ENCODE measurements around the gene LYRM4. TPM values are rescaled to one million over a fixed set of nuclear protein-coding genes. Genes with fewer than 3 reads are reported as not detected.

The LYRM4 gene
- total and polyA plus RNA-seq, 9 of the 15 experiments (the other 6 are each of a cell fraction or from before 2014, with no cell fraction given) = 24.2 to 69.4 (median 41.8) TPM

DNA sequence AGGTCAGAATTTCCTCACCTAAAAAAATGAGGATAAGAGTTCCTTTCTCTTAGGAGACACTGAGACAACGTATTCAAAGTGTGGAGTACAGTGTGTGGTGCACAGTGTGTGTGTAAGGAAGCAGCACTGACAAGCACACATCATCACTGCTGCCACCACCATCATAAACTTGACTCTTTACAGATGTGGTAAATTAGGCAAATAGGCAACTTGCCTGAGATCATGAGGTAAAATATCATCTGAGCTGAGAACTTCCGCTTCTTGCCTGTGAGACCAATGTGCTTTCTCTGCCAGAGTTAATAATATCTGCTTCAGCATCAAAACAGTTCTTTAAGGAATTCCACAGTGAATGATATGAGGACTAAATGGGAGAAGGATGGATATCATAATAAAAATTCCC is 52.7 kb downstream of the LYRM4 start:
- H4K20me1 ChIP-seq (replicated peaks; ENCODE audit: control insufficient read depth, insufficient read depth, low read length) = peaks cover 6% of the 10 kb centered on the region; the same call in 1 of the 2 replicates
- H3K36me3 ChIP-seq (ENCODE audit: control insufficient read depth, insufficient read depth, low read length) = peaks cover 20% of the 10 kb centered on the region
- H3K79me2 ChIP-seq (ENCODE audit: control insufficient read depth, insufficient read depth, low read length) = 0 out of 3 replicates have a peak, but pooled peaks cover 6% of the 10 kb centered on the region
- 78% methylated on average over 2 of the region's 2 CpGs for WGBS (ENCODE audit: insufficient coverage, low coverage, missing lambda C conversion rate)
- intact Hi-C loops (cut with micrococcal nuclease) (no loop called here), in situ Hi-C loops (cut with MboI) (no loop called here)
- no peak for DNase-seq (ENCODE audit: extremely low read depth in 1 of 4, low spot score in 3 of 4)
- no peaks in the 10 kb centered on the region for H3K9me3 ChIP-seq (replicated peaks; ENCODE audit: control insufficient read depth, insufficient read depth, low read depth, low read length)
- ChIA-PET CTCF (ENCODE audit: low intra/inter-chr PET ratio) (no interaction called here), POLR2A (no interaction called here)
- H3K9me1 ChIP-seq (ENCODE audit: control insufficient read depth, insufficient read depth, low read length) = no peaks in the 10 kb centered on the region
- no peaks in the 10 kb centered on the region for H3K27me3 ChIP-seq (ENCODE audit: control insufficient read depth in 2 of 2, insufficient read depth in 2 of 2, low read length in 2 of 2)
- TF ChIP-seq, protein P1, sequence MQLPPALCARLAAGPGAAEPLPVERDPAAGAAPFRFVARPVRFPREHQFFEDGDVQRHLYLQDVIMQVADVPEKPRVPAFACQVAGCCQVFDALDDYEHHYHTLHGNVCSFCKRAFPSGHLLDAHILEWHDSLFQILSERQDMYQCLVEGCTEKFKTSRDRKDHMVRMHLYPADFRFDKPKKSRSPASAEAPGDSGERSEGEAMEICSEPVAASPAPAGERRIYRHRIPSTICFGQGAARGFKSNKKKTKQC (CRISPR knock-in tag; IDR thresholded peaks at IDR 0.05) = no peak
- no peak for TF ChIP-seq SMARCA5 (IDR thresholded peaks at IDR 0.05)
- no peak for TF ChIP-seq ZFP1 (CRISPR knock-in tag; IDR thresholded peaks at IDR 0.05)
- no peak for TF ChIP-seq ZEB2 (IDR thresholded peaks at IDR 0.05)
- TF ChIP-seq DNMT1 (IDR thresholded peaks at IDR 0.05) = no peak
- TF ChIP-seq KDM5B (IDR thresholded peaks at IDR 0.05; ENCODE audit: insufficient replicate concordance, low read depth, low read length) = no peak
- no peak for TF ChIP-seq SPI1 (IDR thresholded peaks at IDR 0.05; ENCODE audit: borderline replicate concordance, low read depth, low read length)
- TF ChIP-seq, protein P2, sequence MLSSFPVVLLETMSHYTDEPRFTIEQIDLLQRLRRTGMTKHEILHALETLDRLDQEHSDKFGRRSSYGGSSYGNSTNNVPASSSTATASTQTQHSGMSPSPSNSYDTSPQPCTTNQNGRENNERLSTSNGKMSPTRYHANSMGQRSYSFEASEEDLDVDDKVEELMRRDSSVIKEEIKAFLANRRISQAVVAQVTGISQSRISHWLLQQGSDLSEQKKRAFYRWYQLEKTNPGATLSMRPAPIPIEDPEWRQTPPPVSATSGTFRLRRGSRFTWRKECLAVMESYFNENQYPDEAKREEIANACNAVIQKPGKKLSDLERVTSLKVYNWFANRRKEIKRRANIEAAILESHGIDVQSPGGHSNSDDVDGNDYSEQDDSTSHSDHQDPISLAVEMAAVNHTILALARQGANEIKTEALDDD (IDR thresholded peaks at IDR 0.05) = no peak
- TF ChIP-seq, protein P3, sequence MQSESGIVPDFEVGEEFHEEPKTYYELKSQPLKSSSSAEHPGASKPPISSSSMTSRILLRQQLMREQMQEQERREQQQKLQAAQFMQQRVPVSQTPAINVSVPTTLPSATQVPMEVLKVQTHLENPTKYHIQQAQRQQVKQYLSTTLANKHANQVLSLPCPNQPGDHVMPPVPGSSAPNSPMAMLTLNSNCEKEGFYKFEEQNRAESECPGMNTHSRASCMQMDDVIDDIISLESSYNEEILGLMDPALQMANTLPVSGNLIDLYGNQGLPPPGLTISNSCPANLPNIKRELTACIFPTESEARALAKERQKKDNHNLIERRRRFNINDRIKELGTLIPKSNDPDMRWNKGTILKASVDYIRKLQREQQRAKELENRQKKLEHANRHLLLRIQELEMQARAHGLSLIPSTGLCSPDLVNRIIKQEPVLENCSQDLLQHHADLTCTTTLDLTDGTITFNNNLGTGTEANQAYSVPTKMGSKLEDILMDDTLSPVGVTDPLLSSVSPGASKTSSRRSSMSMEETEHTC (IDR thresholded peaks at IDR 0.05) = no peak
- no peak for TF ChIP-seq CEBPG (CRISPR knock-in tag; IDR thresholded peaks at IDR 0.05)
- no peak for TF ChIP-seq CEBPG (tag; conservative IDR thresholded peaks at IDR 0.05 in 1 of 2, IDR thresholded peaks at IDR 0.05 in 1 of 2)
- no peak for TF ChIP-seq ZNF184 (CRISPR knock-in tag; IDR thresholded peaks at IDR 0.05)
- no peak for TF ChIP-seq CEBPB (tag; IDR thresholded peaks at IDR 0.05)
- BruUV-seq (replicated peaks) = no TSS peak
- H3K9ac ChIP-seq (ENCODE audit: insufficient read depth in 1 of 2, low read depth in 2 of 2, low read length in 2 of 2) = no peak overlapping the region
- peaks cover 3 to 9% of the 10 kb centered on the region in 2 experiments; a peak in 4 of 5 replicates for H3K4me1 ChIP-seq (replicated peaks in 1 of 2; ENCODE audit: control insufficient read depth in 2 of 2, insufficient read depth in 2 of 2, low read length in 2 of 2)
- no peak overlapping the region for H3K27ac ChIP-seq (ENCODE audit: extremely low read depth, low read depth, low read length)
- H3K4me2 ChIP-seq (ENCODE audit: insufficient read depth, low read length) = no peak overlapping the region
- ATAC-seq = no peak
- FAIRE-seq = no peak
- no peak overlapping the region for H2AFZ ChIP-seq (ENCODE audit: low read depth, low read length)
- no peak overlapping the region for H3K4me3 ChIP-seq

Measured in K562 (cell line).